ENCODE results near the gene GRID2. TPM values are rescaled to one million over a fixed set of nuclear protein-coding genes. Genes with fewer than 3 reads are reported as not detected.

The GRID2 gene
- total RNA-seq, 4 donors from 2014 or later: 0.16 TPM; not detected in 3

DNA sequence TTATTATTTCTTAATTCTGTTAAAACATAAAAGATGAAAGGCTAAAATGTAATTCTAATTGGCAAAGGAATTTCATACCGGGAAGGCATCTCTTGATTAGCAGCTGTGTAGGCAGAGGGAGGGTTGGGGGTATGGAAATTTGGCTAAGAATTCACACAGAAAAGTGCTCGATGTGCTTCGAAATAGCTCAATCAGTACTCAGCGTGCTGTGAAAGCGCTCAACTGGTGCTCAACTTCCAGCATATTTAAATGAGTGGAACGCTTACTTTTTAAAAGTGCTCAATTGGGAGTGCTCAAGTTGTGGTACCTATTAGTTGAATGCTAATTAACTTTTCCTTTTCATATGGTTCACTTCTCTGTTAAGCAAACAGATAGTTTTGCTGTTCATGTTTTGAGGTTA is 828.9 kb downstream of the GRID2 start:
- Histone ChIP-seq H3K27me3 (no peaks in the 10 kb centered on the region), H3K27ac (no peak overlapping the region), H3K9me3 (no peaks in the 10 kb centered on the region), H3K4me3 (no peak overlapping the region), H3K4me1 (no peaks in the 10 kb centered on the region), H3K36me3 (no peaks in the 10 kb centered on the region)
- in situ Hi-C loops (cut with MboI; ENCODE audit: low pct_ligation_motif_present in 1 of 4, low pct_unique_long_range_greater_than_20kb in 1 of 4, low sequenced_read_pairs in 3 of 4) (no loop called here), intact Hi-C loops (cut with DNase I; ENCODE audit: low total_unique reads) (no loop called here)
- 74 to 88% methylated on average over 5 to 6 of the region's 6 CpGs for WGBS, 2 donors (ENCODE audit: low coverage in 1 of 2)
- TF ChIP-seq EP300 (IDR thresholded peaks at IDR 0.05; ENCODE audit: low read depth) (no peak), POLR2AphosphoS5 (IDR thresholded peaks at IDR 0.05) (no peak), POLR2A (IDR thresholded peaks at IDR 0.05) (no peak)
- TF ChIP-seq, protein P1, sequence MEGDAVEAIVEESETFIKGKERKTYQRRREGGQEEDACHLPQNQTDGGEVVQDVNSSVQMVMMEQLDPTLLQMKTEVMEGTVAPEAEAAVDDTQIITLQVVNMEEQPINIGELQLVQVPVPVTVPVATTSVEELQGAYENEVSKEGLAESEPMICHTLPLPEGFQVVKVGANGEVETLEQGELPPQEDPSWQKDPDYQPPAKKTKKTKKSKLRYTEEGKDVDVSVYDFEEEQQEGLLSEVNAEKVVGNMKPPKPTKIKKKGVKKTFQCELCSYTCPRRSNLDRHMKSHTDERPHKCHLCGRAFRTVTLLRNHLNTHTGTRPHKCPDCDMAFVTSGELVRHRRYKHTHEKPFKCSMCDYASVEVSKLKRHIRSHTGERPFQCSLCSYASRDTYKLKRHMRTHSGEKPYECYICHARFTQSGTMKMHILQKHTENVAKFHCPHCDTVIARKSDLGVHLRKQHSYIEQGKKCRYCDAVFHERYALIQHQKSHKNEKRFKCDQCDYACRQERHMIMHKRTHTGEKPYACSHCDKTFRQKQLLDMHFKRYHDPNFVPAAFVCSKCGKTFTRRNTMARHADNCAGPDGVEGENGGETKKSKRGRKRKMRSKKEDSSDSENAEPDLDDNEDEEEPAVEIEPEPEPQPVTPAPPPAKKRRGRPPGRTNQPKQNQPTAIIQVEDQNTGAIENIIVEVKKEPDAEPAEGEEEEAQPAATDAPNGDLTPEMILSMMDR (IDR thresholded peaks at IDR 0.05): no peak
- no peak for DNase-seq

DNA sequence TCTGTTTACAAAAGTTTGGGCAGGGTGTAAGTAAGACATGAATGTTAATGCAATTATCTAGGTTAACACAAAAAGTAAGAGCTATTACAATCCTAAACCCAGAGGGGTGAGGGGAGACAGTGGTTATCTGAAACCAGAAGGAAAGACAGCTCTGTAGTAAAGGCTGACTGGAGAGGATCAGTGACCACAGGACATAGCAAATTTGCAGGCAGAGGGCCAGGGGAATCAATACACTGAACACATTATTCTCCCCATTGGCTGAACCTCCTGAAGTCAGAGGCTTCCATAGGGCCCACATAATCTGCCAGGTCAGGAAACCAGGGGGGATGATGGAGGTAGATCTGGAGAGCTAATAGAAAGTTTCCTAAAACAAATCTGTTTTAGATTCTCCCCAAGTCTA is 835.4 kb downstream of the GRID2 start:
- Histone ChIP-seq H3K9me3 (no peaks in the 10 kb centered on the region), H3K4me3 (no peak overlapping the region), H3K36me3 (no peaks in the 10 kb centered on the region), H3K27ac (no peak overlapping the region), H3K27me3 (no peaks in the 10 kb centered on the region), H3K4me1 (no peaks in the 10 kb centered on the region)
- intact Hi-C loops (cut with DNase I; ENCODE audit: low total_unique reads) (no loop called here), in situ Hi-C loops (cut with MboI; ENCODE audit: low pct_ligation_motif_present in 1 of 4, low pct_unique_long_range_greater_than_20kb in 1 of 4, low sequenced_read_pairs in 3 of 4) (no loop called here)
- DNase-seq: no peak
- no peak for TF ChIP-seq POLR2A (IDR thresholded peaks at IDR 0.05)
- TF ChIP-seq EP300 (IDR thresholded peaks at IDR 0.05; ENCODE audit: low read depth): no peak
- TF ChIP-seq, protein P1 (IDR thresholded peaks at IDR 0.05): no peak
- TF ChIP-seq POLR2AphosphoS5 (IDR thresholded peaks at IDR 0.05): no peak

DNA sequence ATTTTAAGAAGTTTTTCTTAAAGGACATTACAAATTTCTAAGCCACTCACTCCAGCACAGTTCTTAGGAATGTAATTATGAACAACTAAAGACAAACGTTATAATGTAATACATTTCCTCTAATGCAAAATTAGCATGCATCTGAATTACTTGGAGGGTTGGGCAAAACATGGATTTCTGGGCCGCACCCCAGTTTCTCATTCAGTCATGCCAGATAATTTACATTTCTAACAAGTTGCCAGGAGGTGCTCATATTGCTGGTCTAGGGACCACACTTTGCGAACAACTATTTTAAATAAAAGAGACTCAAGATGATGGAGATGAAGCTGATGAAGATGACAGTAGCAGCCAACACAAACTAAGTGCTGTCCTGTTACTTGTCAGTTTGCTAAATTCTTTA is 840.1 kb downstream of the GRID2 start:
- WGBS, 2 donors (ENCODE audit: low coverage in 1 of 2): 78 to 81% methylated on average over 3 of the region's 3 CpGs
- no peaks in the 10 kb centered on the region for H3K9me3 ChIP-seq
- H3K36me3 ChIP-seq: no peaks in the 10 kb centered on the region
- no peak for DNase-seq
- H3K4me1 ChIP-seq: no peaks in the 10 kb centered on the region
- TF ChIP-seq POLR2AphosphoS5 (IDR thresholded peaks at IDR 0.05) (no peak), EP300 (IDR thresholded peaks at IDR 0.05; ENCODE audit: low read depth) (no peak), POLR2A (IDR thresholded peaks at IDR 0.05) (no peak)
- TF ChIP-seq, protein P1 (IDR thresholded peaks at IDR 0.05): no peak
- H3K27me3 ChIP-seq: no peaks in the 10 kb centered on the region
- in situ Hi-C loops (cut with MboI; ENCODE audit: low pct_ligation_motif_present in 1 of 4, low pct_unique_long_range_greater_than_20kb in 1 of 4, low sequenced_read_pairs in 3 of 4) (no loop called here), intact Hi-C loops (cut with DNase I; ENCODE audit: low total_unique reads) (no loop called here)
- H3K4me3 ChIP-seq: no peak overlapping the region
- H3K27ac ChIP-seq: no peak overlapping the region

DNA sequence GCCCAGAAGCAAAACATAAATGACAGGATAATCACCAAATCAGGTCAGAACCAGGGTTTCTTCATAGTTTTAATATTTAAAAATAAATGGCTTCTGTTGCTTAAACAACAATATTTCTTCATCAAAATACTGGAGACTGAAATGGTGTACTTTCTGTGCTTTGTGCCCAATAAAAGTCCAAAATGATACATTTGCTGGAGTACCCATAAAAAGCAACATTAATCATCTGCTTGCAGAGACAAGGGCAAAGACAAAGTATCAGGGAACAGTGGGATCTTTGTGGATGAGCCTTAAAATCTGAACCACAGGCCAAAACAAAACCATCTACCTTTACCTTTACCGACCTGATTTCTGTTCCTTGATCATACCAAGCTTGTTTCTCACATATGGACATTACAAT is 840.9 kb downstream of the GRID2 start:
- H3K4me3 ChIP-seq: no peak overlapping the region
- no peak overlapping the region for H3K27ac ChIP-seq
- intact Hi-C loops (cut with DNase I; ENCODE audit: low total_unique reads): no loop called here
- DNase-seq: no peak
- TF ChIP-seq, protein P1 (IDR thresholded peaks at IDR 0.05): no peak
- TF ChIP-seq POLR2AphosphoS5 (IDR thresholded peaks at IDR 0.05): no peak
- TF ChIP-seq EP300 (IDR thresholded peaks at IDR 0.05; ENCODE audit: low read depth): no peak
- no peak for TF ChIP-seq POLR2A (IDR thresholded peaks at IDR 0.05)
- H3K36me3 ChIP-seq: no peaks in the 10 kb centered on the region
- H3K27me3 ChIP-seq: no peaks in the 10 kb centered on the region
- WGBS, 2 donors (ENCODE audit: low coverage in 1 of 2): 0 to 64% methylated on average over 1 of the region's 1 CpG
- in situ Hi-C loops (cut with MboI; ENCODE audit: low pct_ligation_motif_present in 1 of 4, low pct_unique_long_range_greater_than_20kb in 1 of 4, low sequenced_read_pairs in 3 of 4): no loop called here
- H3K4me1 ChIP-seq: no peaks in the 10 kb centered on the region
- H3K9me3 ChIP-seq: no peaks in the 10 kb centered on the region

Data from transverse colon (tissue), 4 donors.